MM.1S (cell line): ENCODE measurements around the gene L1TD1.
"Not testable (repeated sequence)": the region's sequence is repeated elsewhere in the genome, so short reads cannot be mapped to it uniquely, and the experiment has no call there.

ENCODE experiments used
- DNase-seq: peaks from one replicate; pipeline ENCODE4 v3.0.0-alpha.2; 2015
- H2AFZ ChIP-seq: fragments of 300-600 bp; sonication (generic); 2 replicates; pipeline ENCODE4 v1.6.0; 2016; ENCODE audit warnings: antibody characterized with exemption, low read length
- H3F3A ChIP-seq: fragments of 300-600 bp; sonication (generic); 2 replicates; pipeline ENCODE4 v1.6.1; 2016; ENCODE audit warnings: mild to moderate bottlenecking, antibody characterized with exemption, low read length, moderate library complexity, mixed read lengths; ENCODE audit not compliant: insufficient read depth
- H3K27ac ChIP-seq: fragments of 300-600 bp; sonication (generic); 2 replicates; pipeline ENCODE4 v1.5.1; 2016; ENCODE audit warnings: mild to moderate bottlenecking, low read length
- H3K27me3 ChIP-seq: fragments of 300-600 bp; sonication (generic); replicated peaks from 2 replicates; pipeline ENCODE4 v1.6.0; 2016; ENCODE audit warnings: low read length; ENCODE audit not compliant: insufficient read depth
- H3K36me3 ChIP-seq: fragments of 300-600 bp; sonication (generic); replicated peaks from 2 replicates; pipeline ENCODE4 v1.6.1; 2016; ENCODE audit warnings: mild to moderate bottlenecking, low read length, mixed read lengths; ENCODE audit not compliant: insufficient read depth
- H3K4me1 ChIP-seq: fragments of 300-600 bp; sonication (generic); 2 replicates; pipeline ENCODE4 v1.6.1; 2016; ENCODE audit warnings: low read length, mixed read lengths
- H3K4me2 ChIP-seq: fragments of 300-600 bp; sonication (generic); 2 replicates; pipeline ENCODE4 v1.6.0; 2016; ENCODE audit warnings: low read depth, low read length
- H3K4me3 ChIP-seq: fragments of 300-600 bp; sonication (generic); 2 replicates; pipeline ENCODE4 v1.5.1; 2016; ENCODE audit warnings: low read length, mixed read lengths
- H3K79me2 ChIP-seq: fragments of 300-600 bp; sonication (generic); 2 replicates; pipeline ENCODE4 v1.6.1; 2016; ENCODE audit warnings: mixed run types, low read length, mixed read lengths
- H3K9ac ChIP-seq: fragments of 300-600 bp; sonication (generic); 2 replicates; pipeline ENCODE4 v1.6.1; 2016; ENCODE audit warnings: low read length, mixed read lengths
- H3K9me2 ChIP-seq: fragments of 300-600 bp; sonication (generic); replicated peaks from 2 replicates; pipeline ENCODE4 v1.6.1; 2016; ENCODE audit warnings: mild to moderate bottlenecking, low read length, mixed read lengths; ENCODE audit not compliant: insufficient read depth
- H3K9me3 ChIP-seq: fragments of 300-600 bp; sonication (generic); replicated peaks from 2 replicates; pipeline ENCODE4 v1.6.1; 2016; ENCODE audit warnings: mild to moderate bottlenecking, low read length, mixed read lengths; ENCODE audit not compliant: insufficient read depth
- H4K20me1 ChIP-seq: fragments of 300-600 bp; sonication (generic); 2 replicates; pipeline ENCODE4 v1.6.1; 2016; ENCODE audit warnings: mild to moderate bottlenecking, low read length, moderate library complexity, mixed read lengths; ENCODE audit not compliant: insufficient read depth
- EZH2 ChIP-seq: fragments of 300-600 bp; sonication (generic); optimal IDR thresholded peaks from 2 replicates; pipeline ENCODE3; 2017; ENCODE audit warnings: low read depth, mild to moderate bottlenecking, antibody characterized with exemption, low read length, mixed read lengths
- EZH2phosphoT487 ChIP-seq: fragments of 300-600 bp; sonication (generic); IDR thresholded peaks from 2 replicates; pipeline ENCODE4 v1.6.1; 2018; ENCODE audit warnings: antibody characterized with exemption, low read length
- TF ChIP-seq, protein P1 (sequence below): fragments of 300-600 bp; sonication (generic); IDR thresholded peaks from 2 replicates; pipeline ENCODE4 v1.5.1; 2016; ENCODE audit warnings: antibody characterized with exemption, low read length, mixed read lengths

The L1TD1 gene, protein sequence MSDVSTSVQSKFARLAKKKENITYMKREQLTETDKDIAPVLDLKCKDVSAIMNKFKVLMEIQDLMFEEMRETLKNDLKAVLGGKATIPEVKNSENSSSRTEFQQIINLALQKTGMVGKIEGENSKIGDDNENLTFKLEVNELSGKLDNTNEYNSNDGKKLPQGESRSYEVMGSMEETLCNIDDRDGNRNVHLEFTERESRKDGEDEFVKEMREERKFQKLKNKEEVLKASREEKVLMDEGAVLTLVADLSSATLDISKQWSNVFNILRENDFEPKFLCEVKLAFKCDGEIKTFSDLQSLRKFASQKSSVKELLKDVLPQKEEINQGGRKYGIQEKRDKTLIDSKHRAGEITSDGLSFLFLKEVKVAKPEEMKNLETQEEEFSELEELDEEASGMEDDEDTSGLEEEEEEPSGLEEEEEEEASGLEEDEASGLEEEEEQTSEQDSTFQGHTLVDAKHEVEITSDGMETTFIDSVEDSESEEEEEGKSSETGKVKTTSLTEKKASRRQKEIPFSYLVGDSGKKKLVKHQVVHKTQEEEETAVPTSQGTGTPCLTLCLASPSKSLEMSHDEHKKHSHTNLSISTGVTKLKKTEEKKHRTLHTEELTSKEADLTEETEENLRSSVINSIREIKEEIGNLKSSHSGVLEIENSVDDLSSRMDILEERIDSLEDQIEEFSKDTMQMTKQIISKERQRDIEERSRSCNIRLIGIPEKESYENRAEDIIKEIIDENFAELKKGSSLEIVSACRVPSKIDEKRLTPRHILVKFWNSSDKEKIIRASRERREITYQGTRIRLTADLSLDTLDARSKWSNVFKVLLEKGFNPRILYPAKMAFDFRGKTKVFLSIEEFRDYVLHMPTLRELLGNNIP

GRCh38 chr1:62194651-62195544 is at the start of gene L1TD1:
TSS of gene L1TD1 (plus strand) at chr1:62194849. CDS start at chr1:62206629, 11,780 bp downstream.
- Histone ChIP-seq H3K9me2 (no peaks in the 10 kb centered on the region), H3K79me2 (no peaks in the 10 kb centered on the region), H3K27ac (no peak within 1 kb of the TSS), H3K9ac (no peak within 1 kb of the TSS), H3K9me3 (no peaks in the 10 kb centered on the region), H3K4me3 (no peak within 1 kb of the TSS), H4K20me1 (no peaks in the 10 kb centered on the region), H3K27me3 (no peaks in the 10 kb centered on the region), H3K36me3 (no peaks in the 10 kb centered on the region), H2AFZ (no peak within 1 kb of the TSS), H3K4me1 (no peaks in the 10 kb centered on the region), H3F3A (no peaks in the 10 kb centered on the region), H3K4me2 (no peak within 1 kb of the TSS)
- no peak for DNase-seq
- TF ChIP-seq, protein P1, sequence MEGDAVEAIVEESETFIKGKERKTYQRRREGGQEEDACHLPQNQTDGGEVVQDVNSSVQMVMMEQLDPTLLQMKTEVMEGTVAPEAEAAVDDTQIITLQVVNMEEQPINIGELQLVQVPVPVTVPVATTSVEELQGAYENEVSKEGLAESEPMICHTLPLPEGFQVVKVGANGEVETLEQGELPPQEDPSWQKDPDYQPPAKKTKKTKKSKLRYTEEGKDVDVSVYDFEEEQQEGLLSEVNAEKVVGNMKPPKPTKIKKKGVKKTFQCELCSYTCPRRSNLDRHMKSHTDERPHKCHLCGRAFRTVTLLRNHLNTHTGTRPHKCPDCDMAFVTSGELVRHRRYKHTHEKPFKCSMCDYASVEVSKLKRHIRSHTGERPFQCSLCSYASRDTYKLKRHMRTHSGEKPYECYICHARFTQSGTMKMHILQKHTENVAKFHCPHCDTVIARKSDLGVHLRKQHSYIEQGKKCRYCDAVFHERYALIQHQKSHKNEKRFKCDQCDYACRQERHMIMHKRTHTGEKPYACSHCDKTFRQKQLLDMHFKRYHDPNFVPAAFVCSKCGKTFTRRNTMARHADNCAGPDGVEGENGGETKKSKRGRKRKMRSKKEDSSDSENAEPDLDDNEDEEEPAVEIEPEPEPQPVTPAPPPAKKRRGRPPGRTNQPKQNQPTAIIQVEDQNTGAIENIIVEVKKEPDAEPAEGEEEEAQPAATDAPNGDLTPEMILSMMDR: no peak
- no peak for TF ChIP-seq EZH2
- no peak for TF ChIP-seq EZH2phosphoT487

GRCh38 chr1:62159940-62160348 is 34.7 kb upstream of the L1TD1 start:
- Histone ChIP-seq H3F3A (no peaks in the 10 kb centered on the region), H3K27ac (no peak overlapping the region), H3K4me3 (no peak overlapping the region), H2AFZ (no peak overlapping the region), H3K4me2 (no peak overlapping the region), H3K79me2 (no peaks in the 10 kb centered on the region), H3K9me3 (no peaks in the 10 kb centered on the region), H3K27me3 (no peaks in the 10 kb centered on the region), H3K4me1 (no peaks in the 10 kb centered on the region), H3K9me2 (no peaks in the 10 kb centered on the region), H3K9ac (no peak overlapping the region), H3K36me3 (no peaks in the 10 kb centered on the region), H4K20me1 (no peaks in the 10 kb centered on the region)
- TF ChIP-seq, protein P1: no peak
- TF ChIP-seq EZH2: no peak
- TF ChIP-seq EZH2phosphoT487: no peak
- DNase-seq: no peak

GRCh38 chr1:62161711-62162110 is 32.9 kb upstream of the L1TD1 start:
- no peak for DNase-seq
- Histone ChIP-seq H3F3A (no peaks in the 10 kb centered on the region), H3K9me3 (no peaks in the 10 kb centered on the region), H3K79me2 (no peaks in the 10 kb centered on the region), H3K36me3 (no peaks in the 10 kb centered on the region), H3K4me2 (no peak overlapping the region), H2AFZ (no peak overlapping the region), H3K4me3 (no peak overlapping the region), H3K27ac (no peak overlapping the region), H3K4me1 (no peaks in the 10 kb centered on the region), H4K20me1 (no peaks in the 10 kb centered on the region), H3K9ac (no peak overlapping the region), H3K27me3 (no peaks in the 10 kb centered on the region), H3K9me2 (no peaks in the 10 kb centered on the region)
- TF ChIP-seq EZH2: no peak
- TF ChIP-seq EZH2phosphoT487: no peak
- TF ChIP-seq, protein P1: no peak

DNA sequence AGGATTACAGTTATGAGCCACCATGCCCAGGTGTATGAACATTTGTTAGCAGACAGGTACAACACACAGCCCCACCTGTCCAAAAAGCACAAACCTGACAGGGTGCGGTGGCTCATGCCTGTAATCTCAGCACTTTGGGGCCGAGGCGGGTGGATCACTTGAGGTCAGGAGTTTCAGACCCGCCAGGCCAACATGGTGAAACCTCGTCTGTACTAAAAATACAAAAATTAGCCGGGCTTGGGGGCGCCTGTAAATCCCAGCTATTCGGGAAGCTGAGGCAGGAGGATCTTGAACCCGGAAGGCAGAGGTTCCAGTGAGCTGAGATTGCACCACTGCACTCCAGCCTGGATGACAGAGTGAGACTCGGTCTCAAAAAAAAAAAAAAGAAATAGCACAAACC is 24.3 kb upstream of the L1TD1 start:
- not testable (repeated sequence) for DNase-seq, H3F3A ChIP-seq, H3K9ac ChIP-seq, H3K27ac ChIP-seq, H3K4me1 ChIP-seq, H3K27me3 ChIP-seq, H3K36me3 ChIP-seq, H2AFZ ChIP-seq, H4K20me1 ChIP-seq, H3K79me2 ChIP-seq, H3K4me3 ChIP-seq, H3K4me2 ChIP-seq, H3K9me3 ChIP-seq, H3K9me2 ChIP-seq
